ENCODE measurements around the gene CTSF. TPM values are rescaled to one million over a fixed set of nuclear protein-coding genes. Genes with fewer than 3 reads are reported as not detected.

CTSF gene
- total RNA-seq, 1 donor from 2014 or later = 4.1 TPM

DNA sequence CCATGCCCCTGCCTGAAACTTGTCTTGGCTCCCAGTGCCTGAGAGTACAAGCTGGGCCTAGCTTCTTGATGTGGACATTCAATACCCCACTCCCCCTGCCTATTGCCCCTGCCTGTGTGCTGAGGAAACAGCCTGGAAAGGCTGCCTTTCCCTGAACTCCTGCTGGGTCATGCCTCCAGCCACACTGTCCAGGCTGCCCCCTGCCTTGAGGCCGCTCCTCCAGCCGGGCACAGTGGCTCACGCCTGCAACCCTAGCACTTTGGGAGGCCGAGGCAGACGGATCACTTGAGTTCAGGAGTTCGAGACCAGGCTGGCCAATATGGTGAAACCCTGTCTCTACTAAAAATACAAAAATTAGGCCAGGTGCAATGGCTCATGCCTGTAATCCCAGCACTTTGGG lies 34.7 kb upstream of the CTSF start:
- TF ChIP-seq, protein P1, sequence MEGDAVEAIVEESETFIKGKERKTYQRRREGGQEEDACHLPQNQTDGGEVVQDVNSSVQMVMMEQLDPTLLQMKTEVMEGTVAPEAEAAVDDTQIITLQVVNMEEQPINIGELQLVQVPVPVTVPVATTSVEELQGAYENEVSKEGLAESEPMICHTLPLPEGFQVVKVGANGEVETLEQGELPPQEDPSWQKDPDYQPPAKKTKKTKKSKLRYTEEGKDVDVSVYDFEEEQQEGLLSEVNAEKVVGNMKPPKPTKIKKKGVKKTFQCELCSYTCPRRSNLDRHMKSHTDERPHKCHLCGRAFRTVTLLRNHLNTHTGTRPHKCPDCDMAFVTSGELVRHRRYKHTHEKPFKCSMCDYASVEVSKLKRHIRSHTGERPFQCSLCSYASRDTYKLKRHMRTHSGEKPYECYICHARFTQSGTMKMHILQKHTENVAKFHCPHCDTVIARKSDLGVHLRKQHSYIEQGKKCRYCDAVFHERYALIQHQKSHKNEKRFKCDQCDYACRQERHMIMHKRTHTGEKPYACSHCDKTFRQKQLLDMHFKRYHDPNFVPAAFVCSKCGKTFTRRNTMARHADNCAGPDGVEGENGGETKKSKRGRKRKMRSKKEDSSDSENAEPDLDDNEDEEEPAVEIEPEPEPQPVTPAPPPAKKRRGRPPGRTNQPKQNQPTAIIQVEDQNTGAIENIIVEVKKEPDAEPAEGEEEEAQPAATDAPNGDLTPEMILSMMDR (IDR thresholded peaks at IDR 0.05; ENCODE audit: unreplicated experiment) = no peak
- Mint-ChIP-seq H3K36me3 (ENCODE audit: insufficient read depth) (peaks cover 8% of the 10 kb centered on the region), H3K4me1 (ENCODE audit: low read depth) (peaks cover 5% of the 10 kb centered on the region), H3K9me3 (ENCODE audit: low read depth) (no peaks in the 10 kb centered on the region), H3K27ac (no peak overlapping the region), H3K4me3 (ENCODE audit: low read depth) (no peak overlapping the region), H3K27me3 (no peaks in the 10 kb centered on the region)
- DNase-seq (ENCODE audit: low spot score, unreplicated experiment) = no peak

DNA sequence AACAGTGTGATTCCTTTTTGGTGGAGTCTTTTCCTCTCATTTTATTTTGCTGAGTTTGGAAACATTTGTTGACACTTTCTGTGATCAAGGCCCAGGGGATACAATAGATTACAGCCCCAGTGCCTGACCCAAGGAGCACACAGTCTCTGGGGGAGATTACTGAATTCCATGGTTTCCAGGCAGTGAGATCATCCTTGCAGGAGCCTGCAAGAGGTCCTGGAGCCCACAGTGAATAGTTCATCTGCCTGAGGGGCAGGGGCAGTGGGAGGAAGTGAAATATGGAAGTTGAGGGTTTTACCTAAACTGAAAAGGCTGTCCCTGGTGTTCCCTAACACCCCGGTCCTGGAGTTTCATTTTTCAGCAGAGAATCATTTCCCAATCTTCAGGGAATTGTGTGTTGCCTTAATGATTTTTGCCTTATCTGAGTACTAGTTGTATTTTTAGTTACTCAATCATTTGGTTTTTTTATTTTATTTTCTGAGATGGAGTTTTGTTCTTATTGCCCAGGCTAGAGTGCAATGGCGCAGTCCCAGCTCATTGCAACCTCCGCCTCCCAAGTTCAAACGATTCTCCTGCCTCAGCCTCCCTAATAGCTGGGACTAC lies 32.3 kb upstream of the CTSF start:
- TF ChIP-seq, protein P1 (IDR thresholded peaks at IDR 0.05; ENCODE audit: unreplicated experiment) = no peak
- no peaks in the 10 kb centered on the region for H3K9me3 Mint-ChIP-seq (ENCODE audit: low read depth)
- H3K27ac Mint-ChIP-seq = peak overlapping the region; percentile 46
- H3K27me3 Mint-ChIP-seq = no peaks in the 10 kb centered on the region
- H3K4me3 Mint-ChIP-seq (ENCODE audit: low read depth) = no peak overlapping the region
- peaks cover 6% of the 10 kb centered on the region for H3K36me3 Mint-ChIP-seq (ENCODE audit: insufficient read depth)
- DNase-seq (ENCODE audit: low spot score, unreplicated experiment) = no peak
- peaks cover 5% of the 10 kb centered on the region for H3K4me1 Mint-ChIP-seq (ENCODE audit: low read depth)

DNA sequence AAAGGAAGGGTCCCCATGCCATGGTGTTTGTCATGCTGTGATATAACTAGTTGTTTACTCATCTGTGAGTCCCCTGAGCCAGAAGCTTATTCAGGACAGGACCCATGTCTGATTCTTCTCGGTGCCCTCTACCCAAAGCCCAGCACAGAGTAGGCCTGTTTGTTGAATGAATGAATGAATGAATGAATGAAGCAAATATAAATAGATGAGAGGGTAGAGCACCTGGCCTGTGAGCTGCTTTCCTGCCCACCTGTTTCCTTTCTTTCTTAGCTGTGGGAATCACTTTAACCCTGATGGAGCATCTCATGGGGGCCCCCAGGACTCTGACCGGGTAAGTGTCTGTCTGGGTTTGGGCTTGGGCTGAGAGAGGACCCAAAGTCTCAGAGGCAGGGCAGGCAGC lies 31.8 kb upstream of the CTSF start:
- DNase-seq (ENCODE audit: low spot score, unreplicated experiment) = no peak
- peak overlapping the region; percentile 46 for H3K27ac Mint-ChIP-seq
- no peak overlapping the region for H3K4me3 Mint-ChIP-seq (ENCODE audit: low read depth)
- H3K36me3 Mint-ChIP-seq (ENCODE audit: insufficient read depth) = peaks cover 6% of the 10 kb centered on the region
- no peaks in the 10 kb centered on the region for H3K27me3 Mint-ChIP-seq
- TF ChIP-seq, protein P1 (IDR thresholded peaks at IDR 0.05; ENCODE audit: unreplicated experiment) = no peak
- H3K9me3 Mint-ChIP-seq (ENCODE audit: low read depth) = no peaks in the 10 kb centered on the region
- H3K4me1 Mint-ChIP-seq (ENCODE audit: low read depth) = peaks cover 5% of the 10 kb centered on the region

DNA sequence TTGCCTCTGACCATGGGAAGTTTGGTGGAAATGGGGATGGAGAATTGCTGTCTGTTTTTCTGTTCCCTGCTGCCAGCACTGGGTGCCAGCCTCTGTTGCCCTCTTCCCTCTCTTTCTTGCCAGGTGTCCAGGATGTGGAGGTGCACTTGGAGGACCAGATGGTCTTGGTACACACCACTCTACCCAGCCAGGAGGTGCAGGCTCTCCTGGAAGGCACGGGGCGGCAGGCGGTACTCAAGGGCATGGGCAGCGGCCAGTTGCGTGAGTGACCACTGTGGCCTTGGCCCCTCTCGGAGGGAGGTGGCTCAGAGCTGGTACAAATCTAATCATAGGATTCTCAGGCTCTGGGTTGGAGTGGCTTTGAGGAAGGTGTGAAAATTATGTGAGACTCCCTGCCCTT lies 30.6 kb upstream of the CTSF start:
- no peak for DNase-seq (ENCODE audit: low spot score, unreplicated experiment)
- Mint-ChIP-seq H3K27ac (no peak overlapping the region), H3K27me3 (no peaks in the 10 kb centered on the region), H3K36me3 (ENCODE audit: insufficient read depth) (peaks cover 6% of the 10 kb centered on the region), H3K4me3 (ENCODE audit: low read depth) (no peak overlapping the region), H3K9me3 (ENCODE audit: low read depth) (no peaks in the 10 kb centered on the region), H3K4me1 (ENCODE audit: low read depth) (peaks cover 6% of the 10 kb centered on the region)
- TF ChIP-seq, protein P1 (IDR thresholded peaks at IDR 0.05; ENCODE audit: unreplicated experiment) = no peak

DNA sequence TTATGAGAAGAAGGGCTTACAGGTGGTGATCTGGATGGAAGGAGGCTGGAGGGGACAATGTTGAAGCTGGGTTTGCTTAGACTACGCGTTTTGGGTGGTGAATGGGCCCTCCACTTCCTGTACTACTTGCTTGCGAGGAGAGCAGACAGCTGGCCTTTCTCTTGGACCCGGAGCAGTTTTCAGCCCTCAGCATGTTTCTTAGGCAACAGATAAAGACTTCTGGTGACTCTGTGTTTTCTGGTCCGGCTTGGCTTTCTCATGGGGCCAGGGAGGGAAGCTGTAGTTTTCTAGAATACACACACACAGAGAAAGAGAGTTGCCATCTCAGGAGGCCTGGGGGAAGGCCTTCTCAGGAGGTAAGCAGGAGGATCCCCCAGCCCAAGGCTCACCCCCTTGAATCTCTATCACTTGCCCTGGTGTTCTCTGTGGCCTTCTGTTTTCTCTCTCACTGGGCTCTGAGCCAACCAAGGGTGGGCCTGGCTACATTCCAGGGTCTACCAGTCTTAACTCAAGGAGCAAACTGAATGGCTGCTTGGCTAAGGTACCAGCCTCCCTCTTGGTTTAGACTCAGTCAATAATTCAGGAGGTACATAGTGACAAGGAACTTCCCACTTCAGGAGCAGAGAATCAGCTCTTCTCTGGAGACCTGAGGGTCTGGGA lies 27.0 kb upstream of the CTSF start:
- TF ChIP-seq, protein P1 (IDR thresholded peaks at IDR 0.05; ENCODE audit: unreplicated experiment) = no peak
- no peak for DNase-seq (ENCODE audit: low spot score, unreplicated experiment)
- H3K4me1 Mint-ChIP-seq (ENCODE audit: low read depth) = peaks cover 8% of the 10 kb centered on the region
- H3K36me3 Mint-ChIP-seq (ENCODE audit: insufficient read depth) = peaks cover 8% of the 10 kb centered on the region
- H3K27ac Mint-ChIP-seq = no peak overlapping the region
- H3K27me3 Mint-ChIP-seq = no peaks in the 10 kb centered on the region
- H3K9me3 Mint-ChIP-seq (ENCODE audit: low read depth) = peaks cover 10% of the 10 kb centered on the region
- peak overlapping the region; percentile 19 for H3K4me3 Mint-ChIP-seq (ENCODE audit: low read depth)
